OCI-M1 (cell line): ENCODE results near the gene KLHL30.

ENCODE experiments used
- DNase-seq: peaks from one replicate; lab custom pipeline; 2025; lab: John Stamatoyannopoulos, UW

KLHL30 gene

DNA sequence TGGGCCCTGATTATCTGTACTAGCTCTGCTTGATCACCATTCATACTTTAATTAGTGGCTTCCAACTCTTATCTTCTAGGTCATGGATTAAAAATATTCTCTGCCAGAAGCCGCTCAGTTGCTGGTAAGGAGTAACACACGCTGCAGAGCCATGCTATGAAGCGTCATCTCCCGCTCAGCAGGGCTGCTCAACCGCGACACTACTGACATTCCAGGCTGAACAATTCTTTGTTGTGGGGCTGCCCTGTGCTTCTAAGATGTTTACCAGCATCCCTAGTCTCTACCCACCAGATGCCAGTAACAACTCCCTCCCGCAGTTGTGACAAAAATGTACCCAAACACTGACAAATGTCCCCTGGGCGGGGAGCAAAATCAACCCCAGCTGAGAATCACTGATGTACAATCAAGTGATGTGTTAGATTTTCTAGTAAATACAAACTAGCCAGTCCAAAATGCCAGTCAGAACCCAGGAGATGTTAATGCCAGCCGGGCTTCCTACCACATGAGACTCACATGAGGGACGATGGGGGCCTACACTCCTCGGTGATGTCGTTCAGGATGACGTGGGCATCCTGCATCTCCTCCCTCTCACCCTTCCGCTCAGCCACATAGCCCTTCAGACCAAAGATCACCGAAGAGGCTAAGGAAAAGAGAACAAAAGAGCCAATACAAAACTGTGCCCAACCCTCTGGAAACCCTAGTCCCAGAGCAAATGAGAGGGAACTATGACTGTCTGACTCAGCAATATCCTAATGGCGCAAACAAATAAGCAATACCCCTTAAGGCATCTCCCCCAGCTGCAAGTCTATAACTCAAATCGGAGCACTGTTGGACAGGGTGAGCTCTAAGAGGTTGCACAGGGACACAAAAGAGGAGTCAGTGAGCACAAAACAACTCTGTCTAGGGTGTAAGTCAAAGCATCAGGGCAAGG is 49.4 kb downstream of the KLHL30 start:
- no peak for DNase-seq

- no peak for DNase-seq
Measured at GRCh38 chr2:238190445-238190844, 52.0 kb downstream of the KLHL30 start.
